Activated CD8-positive, alpha-beta memory T cell treated with anti-CD3 and anti-CD28 coated beads, Interleukin-2, amount 50 U/mL, for 48 hours (primary cell): Measurements from ENCODE around the gene RAB3GAP1.

Experiments used
- DNase-seq: peaks from one replicate; pipeline ENCODE4 v3.0.0-alpha.2; 2020

RAB3GAP1 gene

GRCh38 chr2:135164431-135164830 is 112.3 kb downstream of the RAB3GAP1 start:
- no peak for DNase-seq

- no peak for DNase-seq
Observed at GRCh38 chr2:135167273-135167672, 115.2 kb downstream of the RAB3GAP1 start.

GRCh38 chr2:135168204-135168856 is 116.2 kb downstream of the RAB3GAP1 start:
- DNase-seq = no peak

DNA sequence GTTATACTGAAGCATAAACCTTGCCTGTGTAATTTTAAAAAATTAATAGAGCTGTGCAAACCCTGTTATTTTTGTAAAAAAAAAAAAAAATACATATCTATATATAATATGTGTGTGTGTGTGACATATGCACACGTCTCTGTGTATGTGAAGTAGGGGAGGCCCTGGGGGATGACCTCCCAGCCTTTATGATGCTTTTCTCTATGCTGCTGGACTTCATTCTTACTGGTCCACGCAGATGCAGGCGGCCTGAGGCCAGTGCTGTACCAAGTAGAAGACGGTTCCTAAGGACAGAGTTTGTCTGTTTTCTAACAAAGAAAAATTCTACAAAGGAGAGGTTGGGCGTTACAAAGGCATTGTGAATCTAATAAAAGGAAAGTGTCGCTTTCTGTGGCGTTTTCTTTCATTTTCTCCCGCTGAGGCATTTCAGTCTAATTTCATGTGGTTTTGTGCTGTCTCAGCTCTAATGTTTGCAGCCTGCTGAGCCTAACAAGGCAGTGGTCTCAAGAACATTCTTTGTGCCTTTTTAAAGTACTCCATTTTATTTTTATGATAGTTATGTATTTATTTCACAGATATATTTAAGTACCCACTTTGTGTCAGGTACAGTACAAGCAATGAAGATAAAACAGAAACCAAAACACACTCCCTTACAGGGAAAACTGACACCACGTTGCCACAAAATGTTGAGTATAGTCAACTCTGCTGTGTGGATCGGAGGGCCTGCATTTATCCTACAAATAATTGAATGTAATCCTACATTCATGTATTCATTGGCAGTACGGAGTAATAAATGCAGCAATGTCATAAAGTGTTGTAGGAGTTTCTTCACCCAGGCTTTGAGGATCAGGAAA is 118.0 kb downstream of the RAB3GAP1 start:
- DNase-seq = no peak

DNA sequence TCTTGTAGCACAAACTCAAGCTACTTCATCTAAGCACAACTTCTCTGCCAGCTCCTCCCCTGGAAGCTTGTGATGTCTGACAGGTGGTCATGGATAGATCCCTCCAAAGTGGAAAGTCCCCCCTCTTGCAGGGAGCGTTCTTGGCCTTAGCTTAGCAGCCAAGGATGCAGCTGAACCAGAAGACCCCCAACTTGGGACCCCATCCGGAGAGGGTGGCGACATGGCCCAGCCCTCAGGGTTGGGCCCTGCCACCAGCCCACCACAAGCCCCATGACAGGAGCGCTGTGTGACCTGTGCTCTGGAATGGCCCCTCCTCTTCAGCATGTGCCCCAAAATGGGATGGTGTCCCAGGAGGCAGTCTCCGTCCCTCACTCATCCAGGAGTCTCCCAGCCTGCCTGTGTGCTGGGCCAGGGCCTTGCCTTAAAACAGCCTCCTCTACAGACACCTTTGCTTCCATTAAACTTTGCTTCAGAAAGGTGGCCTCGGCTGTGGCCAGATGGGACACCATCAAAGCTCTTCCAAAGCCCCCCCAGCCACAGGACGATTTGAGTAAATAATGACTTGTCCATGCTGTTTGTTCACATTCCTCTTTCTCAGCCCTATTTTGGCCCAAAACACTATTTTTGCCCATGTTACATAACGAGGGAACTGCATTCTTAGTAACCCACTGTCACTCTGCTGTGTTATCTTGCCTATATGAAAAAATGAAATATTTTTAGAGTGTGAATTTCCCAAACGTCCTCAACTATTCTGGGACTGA is 122.1 kb downstream of the RAB3GAP1 start:
- DNase-seq = no peak

- no peak for DNase-seq
Observed at GRCh38 chr2:135174810-135175093, 122.7 kb downstream of the RAB3GAP1 start.

DNA sequence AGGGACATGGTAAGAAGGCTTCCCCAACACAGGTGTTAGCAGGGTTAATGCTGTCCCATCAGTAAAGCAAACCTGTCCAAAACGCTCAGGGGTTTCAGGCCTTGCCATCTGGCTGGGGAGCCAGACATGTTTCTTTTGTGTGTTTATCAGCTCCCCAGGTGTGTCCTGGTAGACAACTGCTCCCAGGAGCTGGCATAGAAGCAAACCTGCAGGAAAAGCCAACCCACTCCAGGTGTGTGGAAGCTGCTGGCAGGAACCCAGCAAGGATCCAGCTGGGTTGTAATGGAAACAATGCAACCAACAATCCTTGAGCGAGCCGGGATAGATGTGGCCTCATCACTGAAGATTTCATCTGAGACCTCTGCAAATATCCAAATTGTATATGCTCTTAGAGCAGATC is 123.1 kb downstream of the RAB3GAP1 start:
- DNase-seq = no peak

DNA sequence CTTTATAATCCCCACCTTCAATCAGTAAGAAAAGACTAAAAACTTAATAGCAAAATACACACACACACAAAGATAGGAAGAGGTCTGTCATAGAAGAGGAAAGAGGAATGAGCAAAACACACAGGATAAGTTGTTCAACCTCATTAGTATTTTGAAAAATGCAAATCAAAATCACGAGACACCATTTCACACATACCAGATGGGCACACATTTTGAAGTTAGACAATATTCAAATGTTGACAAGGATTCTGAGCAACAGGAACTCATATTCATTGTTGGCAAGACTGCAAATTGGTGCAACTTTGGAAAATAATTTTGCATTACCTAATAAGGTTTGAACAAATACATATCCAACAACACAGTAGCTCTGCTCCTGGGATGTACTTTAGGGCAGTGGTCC is 127.6 kb downstream of the RAB3GAP1 start:
- DNase-seq = no peak

DNA sequence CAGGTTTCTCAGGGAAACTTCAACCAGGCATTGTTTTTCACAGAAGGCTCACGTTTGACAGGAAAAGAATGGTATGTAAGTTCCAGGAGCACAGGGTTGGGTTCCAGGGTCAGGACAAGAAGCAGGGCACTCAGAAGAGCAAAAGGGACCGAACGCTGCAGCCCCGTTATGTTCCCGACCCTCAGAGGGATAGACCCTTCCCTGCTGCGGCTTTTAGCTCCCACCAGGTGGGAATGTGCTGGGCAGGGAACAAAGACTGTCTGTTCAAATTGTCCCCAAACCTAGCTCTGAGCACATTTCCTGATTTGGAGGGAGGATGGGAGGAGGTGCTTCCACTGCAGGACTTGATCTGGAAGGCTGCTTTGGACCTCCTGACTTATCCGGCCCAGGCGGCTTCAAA is 130.1 kb downstream of the RAB3GAP1 start:
- DNase-seq = no peak

DNA sequence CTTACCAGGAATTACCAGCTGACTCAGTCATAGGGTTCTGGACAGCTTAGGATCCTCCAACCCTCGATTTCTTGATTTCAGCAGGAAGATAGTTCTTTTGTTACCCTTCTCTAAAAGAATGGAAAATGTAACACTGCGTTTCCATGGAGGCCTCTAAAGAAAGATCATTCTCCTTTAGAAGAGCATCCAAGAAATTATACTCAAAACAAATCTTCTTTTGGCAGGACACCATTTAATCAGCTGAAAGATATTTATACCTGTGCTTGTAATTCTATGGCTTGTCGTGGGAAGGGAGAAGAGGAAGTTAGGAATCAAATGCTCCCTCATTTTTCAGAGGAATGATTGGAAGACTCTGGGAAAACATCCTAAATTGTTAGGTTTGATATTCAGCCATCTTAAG is 130.5 kb downstream of the RAB3GAP1 start:
- DNase-seq = no peak

DNA sequence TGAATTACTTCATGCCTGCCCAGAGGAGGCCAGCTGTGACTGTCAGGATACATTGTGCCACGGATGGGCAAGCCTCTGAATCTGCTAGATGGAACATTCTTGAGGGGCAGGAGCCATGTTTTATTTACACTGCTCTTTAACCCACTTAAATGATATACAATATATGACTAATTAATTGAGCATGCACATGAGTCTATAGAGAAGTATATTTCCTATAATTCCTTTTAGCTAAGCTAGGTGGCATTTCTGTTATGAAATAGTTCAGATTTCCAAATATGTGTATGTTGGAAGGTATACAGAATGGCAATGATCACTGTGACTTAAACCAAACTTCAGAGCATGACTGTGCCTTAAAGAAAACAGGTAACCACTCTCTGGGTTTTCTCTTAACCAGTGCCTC is 131.7 kb downstream of the RAB3GAP1 start:
- no peak for DNase-seq

- DNase-seq = no peak
Observed at GRCh38 chr2:135186054-135186453, 134.0 kb downstream of the RAB3GAP1 start.

- DNase-seq = no peak
Observed at GRCh38 chr2:135187270-135187669, 135.2 kb downstream of the RAB3GAP1 start.

DNA sequence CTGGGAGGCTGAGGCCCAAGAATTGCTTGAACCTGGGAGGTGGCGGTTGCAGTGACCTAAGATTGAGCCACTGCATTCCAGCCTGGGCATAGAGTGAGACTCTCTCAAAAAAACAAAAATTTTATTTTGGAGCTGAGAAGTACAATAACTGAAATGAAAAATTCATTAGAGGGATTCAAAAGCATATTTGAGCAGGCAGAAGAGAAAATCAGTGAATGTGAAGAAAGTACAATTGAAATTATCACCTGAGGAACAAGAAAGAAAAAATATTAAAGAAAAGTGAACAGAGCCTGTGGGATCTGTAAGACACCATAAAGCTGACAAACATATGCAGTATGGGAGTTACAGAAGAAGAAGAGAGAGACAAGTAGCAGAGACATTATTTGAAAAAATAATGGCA is 137.1 kb downstream of the RAB3GAP1 start:
- no peak for DNase-seq

DNA sequence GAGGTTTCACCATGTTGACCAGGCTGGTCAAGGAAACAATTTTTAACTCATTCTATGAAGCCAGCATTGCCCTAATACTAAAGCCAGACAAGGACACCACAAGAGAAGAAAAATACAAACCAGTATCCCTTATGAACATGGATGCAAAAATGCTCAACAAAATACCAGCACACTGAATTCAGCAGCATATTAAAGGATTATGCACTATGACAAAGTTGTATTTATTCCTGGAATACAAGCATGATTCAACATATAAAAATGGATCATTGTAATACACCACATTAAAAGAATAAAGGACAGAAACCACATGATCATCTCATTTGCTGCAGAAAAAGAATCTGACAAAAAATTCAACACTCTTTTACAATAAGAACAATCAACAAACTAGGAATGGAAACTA is 138.7 kb downstream of the RAB3GAP1 start:
- DNase-seq = no peak

DNA sequence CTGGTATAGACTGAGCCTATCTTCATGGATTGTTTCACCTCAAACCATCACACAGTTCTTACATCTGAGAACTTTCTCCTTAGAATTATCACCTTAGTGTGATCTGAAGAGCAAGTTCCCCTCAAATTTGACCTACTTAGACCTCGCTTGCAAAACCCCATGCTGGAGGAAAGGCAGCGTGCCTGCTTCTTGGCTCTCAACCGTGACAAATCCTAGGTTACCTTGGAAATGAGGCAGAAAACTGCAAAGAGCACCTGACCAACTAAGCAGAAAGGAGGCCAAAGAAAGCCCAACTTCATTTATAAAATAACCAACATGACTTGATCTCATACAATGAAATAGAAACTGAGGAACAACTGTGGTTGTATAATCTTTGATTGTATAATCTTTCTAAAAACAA is 146.4 kb downstream of the RAB3GAP1 start:
- no peak for DNase-seq

DNA sequence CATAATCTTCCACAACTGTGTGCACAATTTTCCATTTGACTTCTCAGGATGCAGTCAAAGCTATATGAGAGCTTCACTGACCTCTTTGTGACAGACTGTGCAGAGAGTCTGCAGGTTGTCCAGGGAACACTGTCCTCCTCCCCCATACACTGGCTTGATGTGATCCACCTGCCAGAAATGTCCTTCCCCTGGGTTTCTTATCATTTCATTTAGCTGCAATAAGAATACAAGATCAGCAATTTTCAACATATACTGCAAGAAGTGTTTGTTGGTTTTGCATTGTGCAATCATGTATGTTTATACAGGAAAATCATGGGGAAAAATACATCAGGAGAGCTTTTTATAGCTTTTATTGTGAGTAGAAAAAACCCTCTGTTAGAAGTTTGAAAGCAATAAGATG is 150.7 kb downstream of the RAB3GAP1 start:
- DNase-seq = no peak

GRCh38 chr2:135203944-135204343 is 151.9 kb downstream of the RAB3GAP1 start:
- no peak for DNase-seq

DNA sequence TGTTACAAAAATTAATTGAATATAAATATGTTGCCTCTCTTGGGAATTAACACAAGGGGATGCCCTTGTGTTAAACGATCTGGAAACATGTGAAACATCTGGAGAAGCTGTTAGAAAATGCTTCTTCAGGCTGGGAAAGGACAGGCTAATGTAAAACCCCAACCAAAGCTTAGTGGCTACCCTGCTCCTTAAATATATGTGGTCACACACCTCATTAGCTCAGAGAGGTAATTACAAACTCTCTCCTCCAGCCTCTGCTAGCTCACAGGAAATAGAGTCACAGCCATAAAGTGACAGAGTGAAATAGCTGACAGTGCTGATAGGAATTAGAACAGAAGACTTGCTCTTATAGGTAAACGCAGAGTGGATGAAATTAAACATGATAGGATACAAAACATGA is 155.9 kb downstream of the RAB3GAP1 start:
- DNase-seq = no peak

- no peak for DNase-seq
Observed at GRCh38 chr2:135212757-135213156, 160.7 kb downstream of the RAB3GAP1 start.

DNA sequence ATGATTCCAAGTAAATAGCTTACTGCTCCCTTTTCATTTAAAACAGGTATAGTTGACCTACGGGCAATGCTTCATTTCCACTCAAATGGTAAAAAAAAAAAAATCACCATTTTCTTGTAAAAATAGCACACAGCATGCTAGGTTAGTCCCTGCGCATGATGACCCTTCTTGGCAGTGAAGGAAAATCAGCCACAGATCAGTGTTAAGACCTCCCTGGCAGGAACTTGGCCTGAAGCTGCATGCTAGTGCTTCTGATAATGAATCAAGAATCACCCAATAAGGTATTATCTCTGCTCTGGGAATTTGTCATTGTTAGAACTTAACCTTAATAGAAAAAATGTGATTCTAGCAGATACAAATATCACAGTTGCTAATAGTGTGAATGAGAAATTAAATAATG is 166.3 kb downstream of the RAB3GAP1 start:
- DNase-seq = no peak

DNA sequence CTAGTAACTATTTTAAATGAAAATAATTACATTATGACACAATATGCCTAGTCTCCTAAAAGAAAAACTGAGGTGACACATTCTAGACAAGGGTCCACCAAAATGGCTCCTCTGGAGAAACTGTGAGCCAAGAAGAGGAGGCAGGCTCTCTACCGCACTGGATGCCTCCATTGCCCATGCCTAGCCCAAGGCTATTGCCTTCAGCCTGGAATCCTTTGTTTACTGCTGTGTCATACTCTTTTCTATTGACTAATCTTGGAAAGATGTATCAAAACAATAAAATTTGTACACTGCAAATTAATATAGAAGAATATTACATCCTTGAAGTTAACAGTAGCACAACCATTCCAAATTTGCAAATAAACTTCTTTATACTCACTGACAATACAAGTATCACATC is 167.1 kb downstream of the RAB3GAP1 start:
- no peak for DNase-seq
